Loucy (cell line): Measurements from ENCODE around the gene BIN1.

ENCODE experiments used
- EZH2phosphoT487 ChIP-seq: fragments of 200-600 bp; IDR thresholded peaks from 2 replicates; pipeline ENCODE4 v1.6.1; 2018; ENCODE audit warnings: antibody characterized with exemption, mild to moderate bottlenecking, moderate library complexity, borderline replicate concordance
- TF ChIP-seq, protein P1 (sequence below): fragments of 200-600 bp; sonication (generic); conservative IDR thresholded peaks from 2 replicates; pipeline ENCODE4 v1.5.1; 2014; ENCODE audit warnings: mild to moderate bottlenecking, antibody characterized with exemption, low read length

GRCh38 chr2:127101756-127102477 lies 5.0 kb downstream of the BIN1 start:
- TF ChIP-seq, protein P1, sequence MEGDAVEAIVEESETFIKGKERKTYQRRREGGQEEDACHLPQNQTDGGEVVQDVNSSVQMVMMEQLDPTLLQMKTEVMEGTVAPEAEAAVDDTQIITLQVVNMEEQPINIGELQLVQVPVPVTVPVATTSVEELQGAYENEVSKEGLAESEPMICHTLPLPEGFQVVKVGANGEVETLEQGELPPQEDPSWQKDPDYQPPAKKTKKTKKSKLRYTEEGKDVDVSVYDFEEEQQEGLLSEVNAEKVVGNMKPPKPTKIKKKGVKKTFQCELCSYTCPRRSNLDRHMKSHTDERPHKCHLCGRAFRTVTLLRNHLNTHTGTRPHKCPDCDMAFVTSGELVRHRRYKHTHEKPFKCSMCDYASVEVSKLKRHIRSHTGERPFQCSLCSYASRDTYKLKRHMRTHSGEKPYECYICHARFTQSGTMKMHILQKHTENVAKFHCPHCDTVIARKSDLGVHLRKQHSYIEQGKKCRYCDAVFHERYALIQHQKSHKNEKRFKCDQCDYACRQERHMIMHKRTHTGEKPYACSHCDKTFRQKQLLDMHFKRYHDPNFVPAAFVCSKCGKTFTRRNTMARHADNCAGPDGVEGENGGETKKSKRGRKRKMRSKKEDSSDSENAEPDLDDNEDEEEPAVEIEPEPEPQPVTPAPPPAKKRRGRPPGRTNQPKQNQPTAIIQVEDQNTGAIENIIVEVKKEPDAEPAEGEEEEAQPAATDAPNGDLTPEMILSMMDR: no peak
- TF ChIP-seq EZH2phosphoT487: no peak
